RPMI8226 (cell line): ENCODE data around the gene VCAN.

Experiments used
- DNase-seq: peaks from one replicate; pipeline ENCODE4 v3.0.0-alpha.2; 2015

VCAN gene

DNA sequence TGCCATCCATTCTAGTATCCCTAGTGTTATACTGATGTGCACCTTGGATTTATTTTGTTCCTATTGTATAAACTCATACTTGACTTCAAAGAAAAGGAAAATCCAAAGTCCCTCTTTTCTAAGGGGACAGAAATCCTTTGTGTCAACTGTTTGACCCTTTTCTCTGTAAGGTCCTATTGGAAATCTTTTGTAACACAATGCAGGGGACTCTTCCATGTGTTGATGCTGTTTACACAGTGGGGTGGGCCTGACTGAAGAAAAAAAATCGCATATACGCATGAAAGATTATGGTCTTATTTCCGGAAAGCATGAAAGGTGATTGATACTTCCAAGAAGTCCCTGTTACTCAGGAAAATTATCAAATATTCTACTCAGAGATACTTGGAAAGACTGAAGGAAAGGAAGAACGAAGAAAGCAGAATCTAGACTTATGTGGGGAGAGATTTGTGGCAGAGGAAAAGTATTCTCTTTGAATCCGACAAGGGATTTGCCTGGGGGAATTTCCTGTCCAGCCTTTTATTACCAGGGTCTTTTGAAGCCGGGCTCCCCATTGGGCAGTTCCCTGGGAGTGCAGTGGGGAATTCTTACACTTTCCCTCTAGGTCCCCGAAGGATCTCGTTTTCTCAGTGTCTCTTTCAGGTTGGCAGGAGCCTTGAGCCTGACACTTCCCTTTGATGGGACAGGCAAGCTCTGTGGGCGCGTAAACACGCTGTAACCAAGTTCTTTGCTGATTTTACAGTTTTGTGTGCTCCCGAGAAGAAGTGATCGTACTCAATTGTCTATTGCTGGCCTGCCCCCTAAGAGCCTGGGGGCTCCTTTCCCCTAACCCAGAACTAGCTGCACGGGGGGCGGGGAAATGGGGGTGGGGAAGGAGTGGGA, 779 bp upstream of the VCAN start:
- no peak for DNase-seq

DNA sequence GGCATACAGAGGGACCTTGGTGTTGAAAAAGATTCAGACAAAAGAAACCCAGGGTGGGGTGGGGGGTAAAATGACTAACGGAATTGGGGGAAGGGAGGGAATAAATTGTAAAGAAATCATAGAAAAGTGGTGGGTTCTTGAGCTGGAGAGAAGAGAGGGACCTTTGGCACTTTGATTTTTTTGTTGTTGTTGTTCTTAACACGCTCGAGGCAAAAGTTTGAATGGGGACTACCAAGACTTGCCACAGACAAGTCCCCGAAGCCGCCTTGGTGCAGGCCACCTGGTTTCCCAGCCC, 616 bp downstream of the VCAN start:
- DNase-seq: no peak

GRCh38 chr5:83472508-83473345, 1.2 kb downstream of the VCAN start:
- DNase-seq: peak; percentile 8

DNA sequence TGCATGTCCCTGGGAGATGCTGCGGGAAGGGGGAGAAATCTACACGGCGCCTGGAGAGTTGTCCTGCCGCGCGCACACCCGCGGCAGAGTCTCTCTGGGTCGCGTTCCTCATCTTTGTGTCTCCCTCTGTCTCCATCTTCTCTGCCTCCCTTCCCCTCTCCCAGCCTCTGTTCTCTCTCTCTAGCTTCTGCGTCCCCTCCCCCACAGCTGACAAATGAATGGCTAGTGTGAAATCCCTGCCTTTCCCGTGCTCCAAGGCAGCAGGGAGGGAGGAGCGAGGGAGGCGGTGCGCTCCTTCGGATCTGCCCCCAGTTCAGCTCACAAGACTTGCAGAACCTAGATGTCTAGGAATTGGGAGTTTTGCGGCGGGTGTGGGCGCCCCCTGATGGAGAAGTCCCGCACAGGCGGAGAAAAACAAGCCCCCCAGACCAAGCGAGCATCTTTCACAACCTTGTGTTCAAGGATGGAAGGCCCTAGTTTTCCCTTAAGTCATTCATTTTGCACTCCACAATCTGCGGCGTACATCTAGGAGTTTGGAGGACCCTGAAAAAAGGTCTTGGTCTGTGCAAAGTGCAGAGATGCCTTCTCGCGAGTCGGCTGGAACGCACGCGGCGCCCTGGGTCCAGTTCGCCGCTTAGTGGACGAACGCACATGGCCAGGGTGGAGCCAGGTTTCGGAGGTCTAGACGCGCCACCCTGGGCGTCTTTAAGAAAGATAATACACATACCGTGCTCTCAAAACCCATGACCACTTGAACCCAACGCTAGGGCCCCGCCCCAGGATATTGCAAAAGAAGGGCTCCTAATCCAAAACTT, 2.0 kb downstream of the VCAN start:
- peak; percentile 65 for DNase-seq

DNA sequence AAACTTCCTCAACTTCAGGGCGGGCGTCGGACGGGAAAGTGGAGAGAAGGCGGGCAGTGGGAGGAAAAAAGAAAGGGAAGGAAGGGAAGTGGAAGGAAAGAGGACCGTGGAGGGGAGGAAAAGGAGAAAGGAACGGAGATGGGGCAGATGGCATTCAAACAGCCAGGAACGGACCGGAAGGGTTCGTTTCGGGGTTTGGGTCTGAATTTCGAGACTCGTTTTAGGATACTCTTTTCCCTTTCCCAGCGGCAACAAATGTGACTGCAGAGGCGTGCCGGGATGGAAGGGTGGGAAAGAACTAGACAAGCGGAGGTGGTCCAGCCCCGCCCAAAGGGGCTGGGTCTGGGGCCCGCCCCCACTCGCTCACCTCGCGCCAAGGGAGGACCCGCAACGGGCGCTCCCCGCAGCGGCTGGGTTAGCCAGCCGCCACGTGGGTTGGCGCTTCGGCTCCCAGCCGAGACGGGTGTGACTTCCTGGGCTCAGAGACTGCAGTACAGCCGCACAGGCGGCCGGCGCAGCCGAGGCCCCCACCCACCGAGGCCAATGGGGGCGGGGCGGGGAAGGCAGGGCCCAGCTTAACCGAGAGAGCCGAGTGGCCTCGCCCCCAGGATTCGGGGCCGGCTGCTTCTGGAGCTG, 2.7 kb downstream of the VCAN start:
- DNase-seq: peak; percentile 71

DNA sequence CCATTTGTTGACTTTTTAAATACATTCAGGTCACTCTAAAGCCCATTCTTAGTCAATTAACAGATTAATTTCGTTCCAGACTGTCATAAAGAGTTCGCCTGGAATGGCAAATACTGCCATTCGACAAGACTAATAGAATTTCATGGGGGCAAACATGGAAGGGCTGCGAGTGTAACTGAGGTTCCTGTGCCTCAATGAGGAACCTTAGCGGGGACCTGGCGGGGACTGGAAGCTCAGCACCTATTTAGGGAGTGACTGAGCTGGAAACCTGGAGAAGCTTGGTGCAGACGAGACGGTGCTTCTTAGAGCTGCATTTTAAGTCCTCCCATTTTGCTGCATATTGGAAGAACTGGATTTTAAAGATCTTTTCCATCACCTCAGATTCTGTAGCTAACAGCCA, 3.4 kb downstream of the VCAN start:
- no peak for DNase-seq

DNA sequence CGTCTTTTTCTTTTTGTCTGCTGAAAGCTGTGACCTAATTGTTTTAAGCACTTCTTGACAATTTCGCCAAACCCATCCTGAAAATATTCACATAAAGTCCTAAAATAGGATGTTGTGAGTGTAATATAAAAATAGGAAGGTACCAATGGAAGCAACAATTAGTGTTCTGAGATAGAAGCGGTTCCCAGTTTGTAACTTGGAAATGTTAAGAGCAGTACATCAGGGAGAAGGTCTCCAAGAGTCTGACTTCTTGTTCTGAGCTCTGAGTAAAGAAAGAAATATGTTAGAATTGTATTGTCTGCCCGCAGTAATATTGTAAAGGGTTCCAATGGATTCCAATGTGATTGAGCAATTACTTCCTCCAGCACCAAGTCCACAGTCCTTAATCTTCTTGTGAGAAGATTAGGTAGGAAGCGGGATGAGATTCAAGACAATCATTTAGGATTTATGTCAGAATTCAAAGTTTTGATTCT, 3.9 kb downstream of the VCAN start:
- DNase-seq: no peak

- no peak for DNase-seq
These were observed 4.6 kb downstream of the VCAN start for GRCh38 chr5:83475935-83476814.

DNA sequence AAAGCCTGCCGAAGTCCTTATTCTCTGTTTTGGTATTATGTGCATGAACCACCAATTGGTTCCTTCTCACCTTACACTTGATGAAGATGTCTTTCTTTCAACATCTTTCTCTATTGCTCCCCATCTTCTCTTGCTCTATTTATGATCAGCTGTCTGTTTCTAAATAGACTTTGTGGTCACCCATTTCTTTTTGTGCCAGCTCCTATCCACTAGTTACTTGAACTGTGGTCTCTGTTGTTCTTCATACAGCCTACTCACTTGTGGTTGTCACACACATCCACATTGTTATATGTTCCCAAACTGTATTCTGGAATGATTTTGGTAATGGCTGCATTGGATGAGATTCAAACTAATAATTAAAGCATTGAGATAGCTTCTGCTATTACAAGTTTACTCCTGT, 11.4 kb downstream of the VCAN start:
- DNase-seq: no peak

- no peak for DNase-seq
These were observed 12.8 kb downstream of the VCAN start for GRCh38 chr5:83484294-83484693.

- DNase-seq: no peak
These were observed 14.3 kb downstream of the VCAN start for GRCh38 chr5:83485842-83486241.

GRCh38 chr5:83487155-83487554, 15.6 kb downstream of the VCAN start:
- no peak for DNase-seq

DNA sequence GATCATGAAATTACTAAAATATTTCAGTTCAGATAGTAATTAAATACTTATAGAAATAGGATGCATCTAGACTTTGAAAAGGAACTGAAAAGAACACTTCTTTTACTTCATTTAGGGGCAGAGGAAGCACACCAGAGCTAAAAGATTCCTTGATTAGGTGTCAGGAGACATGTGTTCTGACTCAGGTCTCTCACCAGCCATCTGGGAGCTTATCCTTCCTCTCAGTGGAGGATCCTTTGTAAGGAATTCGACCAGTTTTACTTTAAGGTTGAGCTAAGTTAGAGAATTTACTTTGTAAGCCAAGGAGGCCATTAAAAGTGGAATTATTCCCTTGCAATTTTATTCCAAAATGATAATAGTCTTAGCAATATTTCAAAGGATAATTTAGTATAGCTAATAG, 16.7 kb downstream of the VCAN start:
- no peak for DNase-seq

GRCh38 chr5:83488821-83489220, 17.3 kb downstream of the VCAN start:
- no peak for DNase-seq

- DNase-seq: no peak
These were observed 18.7 kb downstream of the VCAN start for GRCh38 chr5:83490203-83490602.

- DNase-seq: no peak
These were observed 20.8 kb downstream of the VCAN start for GRCh38 chr5:83492331-83492730.

DNA sequence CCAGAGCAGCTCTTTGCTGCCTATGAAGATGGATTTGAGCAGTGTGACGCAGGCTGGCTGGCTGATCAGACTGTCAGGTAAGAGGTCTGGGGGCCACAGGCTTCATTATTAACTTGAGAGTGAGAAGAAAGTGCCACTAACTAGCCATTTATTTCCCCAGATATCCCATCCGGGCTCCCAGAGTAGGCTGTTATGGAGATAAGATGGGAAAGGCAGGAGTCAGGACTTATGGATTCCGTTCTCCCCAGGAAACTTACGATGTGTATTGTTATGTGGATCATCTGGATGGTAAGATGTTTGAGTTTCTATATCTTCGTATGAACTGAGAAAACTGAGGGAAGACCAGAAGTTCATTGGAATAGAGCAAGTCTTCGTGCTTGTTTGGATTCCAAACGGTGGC, 22.1 kb downstream of the VCAN start:
- DNase-seq: no peak

DNA sequence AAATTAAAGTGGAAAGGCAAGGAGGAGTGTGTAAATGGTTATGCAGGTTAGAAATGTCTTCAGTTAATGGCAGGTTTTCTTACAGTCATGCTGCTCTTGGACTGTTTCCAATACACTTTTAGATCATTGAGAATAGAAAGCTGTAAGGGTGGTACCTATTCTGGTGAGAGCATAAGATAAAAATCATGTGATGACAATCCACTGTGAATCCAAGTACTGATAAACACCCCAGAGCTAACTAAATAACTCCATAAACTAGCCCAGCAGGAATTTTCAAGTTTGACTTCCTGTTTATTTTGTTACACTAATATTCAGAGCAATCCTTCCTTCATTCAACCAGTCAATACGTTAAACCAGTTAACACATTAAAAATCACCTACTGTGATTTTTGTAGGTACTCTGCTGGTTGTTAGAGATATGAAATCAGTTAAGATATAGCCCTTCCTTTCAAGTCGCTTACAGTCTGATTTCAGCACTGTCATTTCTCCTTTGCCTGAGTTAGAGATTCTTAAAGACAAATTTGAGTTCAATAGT, 22.6 kb downstream of the VCAN start:
- DNase-seq: no peak

DNA sequence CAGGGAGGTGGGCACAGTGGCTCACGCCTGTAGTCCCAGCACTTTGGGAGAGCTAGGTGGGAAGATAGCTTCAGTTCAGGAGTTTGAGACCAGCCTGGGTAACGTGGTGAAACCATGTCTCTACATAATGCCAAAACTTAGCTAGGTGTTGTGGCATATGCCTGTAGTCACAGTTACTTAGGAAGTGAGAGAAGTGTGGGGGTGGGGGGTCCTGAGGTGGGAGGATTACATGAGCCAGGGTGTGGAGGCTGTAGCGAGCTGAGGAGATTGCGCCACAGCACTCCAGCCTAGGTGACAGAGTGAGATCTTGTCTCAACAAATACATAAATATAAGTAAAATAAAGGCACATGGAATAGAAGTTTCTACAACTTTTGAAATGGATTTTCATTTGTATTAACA, 23.1 kb downstream of the VCAN start:
- no peak for DNase-seq

GRCh38 chr5:83496626-83497025, 25.1 kb downstream of the VCAN start:
- no peak for DNase-seq

DNA sequence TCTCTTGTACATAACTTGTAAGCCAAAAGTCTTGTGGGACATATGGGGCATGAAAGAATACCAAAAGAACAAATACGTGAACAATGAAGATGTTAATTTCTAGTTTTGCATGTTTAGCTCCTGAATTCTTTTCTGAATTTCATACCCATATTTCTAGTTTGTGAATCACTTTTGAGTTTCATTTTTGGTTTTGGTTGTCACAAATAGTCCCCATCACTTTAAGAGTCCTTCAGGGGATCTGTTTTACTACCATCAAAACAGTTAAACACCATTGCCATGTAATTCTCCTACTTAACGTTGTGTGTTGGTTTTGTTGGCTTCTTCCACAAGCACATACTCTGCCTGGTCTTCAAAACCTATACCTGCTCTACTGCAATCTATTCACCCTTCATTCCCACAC, 27.0 kb downstream of the VCAN start:
- DNase-seq: no peak

GRCh38 chr5:83503662-83504061, 32.1 kb downstream of the VCAN start:
- DNase-seq: no peak
